H1 (cell line): ENCODE data around the gene WEE2. TPM values are rescaled to one million over a fixed set of nuclear protein-coding genes. Genes with fewer than 3 reads are reported as not detected.

Source experiments
- CTCF ChIA-PET: fragments of 300-600 bp; sonication (Branson Sonifier 250); formaldehyde crosslinking; loops from one replicate; lab custom pipeline; 2021; ENCODE audit not compliant: partially characterized antibody; lab: Charles Lee
- POLR2A ChIA-PET: fragments of 300-600 bp; sonication (Branson Sonifier 250); formaldehyde crosslinking; loops from one replicate; lab custom pipeline; 2021; ENCODE audit warnings: inconsistent platforms; ENCODE audit not compliant: partially characterized antibody; lab: Charles Lee
- DNase-seq, 2 experiments: peaks; one replicate each; pipeline versions ENCODE4 v3.0.0 to v3.0.0-alpha.2; 2010 to 2022; ENCODE audit warnings: low spot score in 2 of 2, low read depth in 1 of 2, mixed read lengths in 1 of 2
- FAIRE-seq: peaks from 2 replicates; lab custom pipeline; 2011; peaks lifted over from hg19 to GRCh38; lab: Jason Lieb, UNC
- H2AFZ ChIP-seq: 2 replicates; pipeline ENCODE4 v1.8.1; 2012; ENCODE audit warnings: low read length, inconsistent platforms
- H2AK5ac ChIP-seq: 2 replicates; pipeline ENCODE4 v1.6.1; 2013; ENCODE audit warnings: low read depth, low read length
- H2BK120ac ChIP-seq: replicated peaks from 2 replicates; pipeline ENCODE3; 2013; ENCODE audit warnings: low read depth, low read length, inconsistent platforms
- H2BK12ac ChIP-seq: 2 replicates; pipeline ENCODE4 v1.6.1; 2013; ENCODE audit warnings: low read depth, low read length
- H2BK15ac ChIP-seq: 2 replicates; pipeline ENCODE4 v1.6.1; 2013; ENCODE audit warnings: low read length
- H2BK20ac ChIP-seq: 2 replicates; pipeline ENCODE4 v1.6.1; 2013; ENCODE audit warnings: low read length
- H2BK5ac ChIP-seq: 2 replicates; pipeline ENCODE4 v1.6.1; 2013; ENCODE audit warnings: low read depth, low read length
- H3K14ac ChIP-seq: 2 replicates; pipeline ENCODE4 v1.6.1; 2013; ENCODE audit warnings: inconsistent platforms; ENCODE audit not compliant: insufficient read length
- H3K18ac ChIP-seq: 2 replicates; pipeline ENCODE4 v1.6.1; 2013; ENCODE audit warnings: low read length; ENCODE audit errors: extremely low read depth
- H3K23ac ChIP-seq: 2 replicates; pipeline ENCODE4 v1.6.1; 2013; ENCODE audit warnings: inconsistent platforms; ENCODE audit not compliant: insufficient read length
- H3K23me2 ChIP-seq: 2 replicates; pipeline ENCODE4 v1.6.1; 2013; ENCODE audit warnings: low read depth, low read length
- H3K27ac ChIP-seq: 2 replicates; pipeline ENCODE4 v1.6.1; 2011; ENCODE audit warnings: low read depth, low read length, inconsistent platforms
- H3K27me3 ChIP-seq, 4 experiments: replicated peaks in 1 of 4; 1 replicate in 1 of 4; 2 replicates in 3 of 4; pipeline versions ENCODE4 v1.6.1 to v1.8.1; 2011 to 2013; ENCODE audit warnings: low read length in 3 of 4, mild to moderate bottlenecking in 3 of 4, inconsistent platforms in 2 of 4, mixed read lengths in 2 of 4, moderate library complexity in 1 of 4; ENCODE audit not compliant: control insufficient read depth in 3 of 4, insufficient read depth in 3 of 4; ENCODE audit errors: extremely low read depth in 1 of 4
- H3K36me3 ChIP-seq, 4 experiments: 2 replicates each; pipeline versions ENCODE4 v1.6.1 to v1.8.1; 2011 to 2013; ENCODE audit warnings: mild to moderate bottlenecking in 4 of 4, low read length in 3 of 4, moderate library complexity in 2 of 4, control low read depth in 1 of 4, inconsistent platforms in 1 of 4; ENCODE audit not compliant: insufficient read depth in 4 of 4, control insufficient read depth in 2 of 4
- H3K4ac ChIP-seq: replicated peaks from 2 replicates; pipeline ENCODE3; 2013; ENCODE audit warnings: low read length, low read depth, mixed read lengths, inconsistent platforms; ENCODE audit not compliant: insufficient read length
- H3K4me1 ChIP-seq, 4 experiments: replicated peaks in 1 of 4; 1 replicate in 1 of 4; 2 replicates in 3 of 4; pipeline versions ENCODE4 v1.6.1 to v1.8.1; 2011 to 2013; ENCODE audit warnings: low read length in 3 of 4, inconsistent platforms in 2 of 4, mixed read lengths in 1 of 4; ENCODE audit not compliant: insufficient read depth in 4 of 4, control insufficient read depth in 3 of 4
- H3K4me2 ChIP-seq, 2 experiments: 2 replicates each; pipeline versions ENCODE4 v1.6.1 to v1.8.1; 2011 to 2013; ENCODE audit warnings: low read depth in 2 of 2, low read length in 2 of 2, control low read depth in 1 of 2, inconsistent platforms in 1 of 2, mild to moderate bottlenecking in 1 of 2; ENCODE audit not compliant: insufficient read depth in 1 of 2
- H3K4me3 ChIP-seq, 4 experiments: fragments of 200-600, 300-600 bp in 1 of 4; sonication (generic), shearing (Covaris generic), sonication (Bioruptor Twin) in 1 of 4; 2 replicates each; pipeline versions ENCODE4 v1.5.1 to v1.8.1; 2011 to 2016; ENCODE audit warnings: low read length in 4 of 4, low read depth in 3 of 4, control low read depth in 2 of 4, inconsistent platforms in 2 of 4, mild to moderate bottlenecking in 2 of 4, mixed read lengths in 1 of 4, moderate library complexity in 1 of 4; ENCODE audit not compliant: insufficient read depth in 2 of 4; ENCODE audit errors: extremely low read depth in 1 of 4
- H3K56ac ChIP-seq: replicated peaks from 2 replicates; pipeline ENCODE3; 2013; ENCODE audit warnings: low read depth, mild to moderate bottlenecking, mixed read lengths, low read length, inconsistent platforms; ENCODE audit not compliant: insufficient read length
- H3K79me1 ChIP-seq: 2 replicates; pipeline ENCODE4 v1.6.1; 2013; ENCODE audit warnings: low read depth, low read length, control low read depth
- H3K79me2 ChIP-seq, 2 experiments: 2 replicates each; pipeline versions ENCODE4 v1.6.1 to v1.8.1; 2012 to 2013; ENCODE audit warnings: low read length in 2 of 2, mild to moderate bottlenecking in 2 of 2, inconsistent platforms in 1 of 2; ENCODE audit not compliant: insufficient read depth in 2 of 2, control insufficient read depth in 1 of 2
- H3K9ac ChIP-seq, 4 experiments: replicated peaks in 1 of 4; 1 replicate in 1 of 4; 2 replicates in 3 of 4; pipeline versions ENCODE4 v1.6.1 to v1.8.1; 2011 to 2013; ENCODE audit warnings: low read depth in 3 of 4, low read length in 3 of 4, control low read depth in 2 of 4, mild to moderate bottlenecking in 2 of 4, moderate library complexity in 2 of 4, inconsistent platforms in 1 of 4; ENCODE audit errors: extremely low read depth in 1 of 4
- H3K9me3 ChIP-seq, 2 experiments: 2 replicates each; pipeline versions ENCODE4 v1.6.1 to v1.8.1; 2012 to 2013; ENCODE audit warnings: mild to moderate bottlenecking in 2 of 2, moderate library complexity in 2 of 2, control low read depth in 1 of 2, inconsistent platforms in 1 of 2, low read depth in 1 of 2, low read length in 1 of 2, mixed read lengths in 1 of 2; ENCODE audit not compliant: insufficient read depth in 2 of 2
- H4K20me1 ChIP-seq, 2 experiments: replicated peaks in 1 of 2; 2 replicates each; pipeline versions ENCODE3 to v1.8.1; 2011 to 2013; ENCODE audit warnings: inconsistent platforms in 2 of 2, low read length in 2 of 2, mild to moderate bottlenecking in 1 of 2; ENCODE audit not compliant: insufficient read depth in 2 of 2, control insufficient read depth in 1 of 2
- H4K5ac ChIP-seq: 2 replicates; pipeline ENCODE4 v1.6.1; 2013; ENCODE audit warnings: low read length, low read depth, mixed read lengths, inconsistent platforms; ENCODE audit not compliant: insufficient read length
- H4K8ac ChIP-seq: 2 replicates; pipeline ENCODE4 v1.8.0; 2013; ENCODE audit warnings: mild to moderate bottlenecking, moderate library complexity, low read length, inconsistent platforms; ENCODE audit not compliant: insufficient read depth; ENCODE audit errors: extremely low read depth
- H4K91ac ChIP-seq: replicated peaks from 2 replicates; pipeline ENCODE3; 2013; ENCODE audit warnings: low read length, mixed read lengths, inconsistent platforms; ENCODE audit not compliant: insufficient read length
- ATF3 ChIP-seq: IDR thresholded peaks from 2 replicates; pipeline ENCODE4 v1.6.1; 2011; ENCODE audit warnings: low read depth, mild to moderate bottlenecking, low read length; ENCODE audit not compliant: insufficient read depth
- GTF2F1 ChIP-seq: IDR thresholded peaks from 2 replicates; pipeline ENCODE4 v1.6.1; 2012; ENCODE audit warnings: low read depth, low read length, improper control_type of control experiment, borderline replicate concordance
- HDAC2 ChIP-seq, 2 experiments: fragments of 300-600 bp in 1 of 2; sonication (generic) in 1 of 2; IDR thresholded peaks; 2 replicates each; pipeline ENCODE4 v1.6.1; 2011 to 2012; ENCODE audit warnings: low read depth in 2 of 2, low read length in 2 of 2, mild to moderate bottlenecking in 2 of 2, moderate library complexity in 2 of 2, borderline replicate concordance in 1 of 2, inconsistent platforms in 1 of 2
- NRF1 ChIP-seq: IDR thresholded peaks from 2 replicates; pipeline ENCODE4 v1.6.1; 2011; ENCODE audit warnings: mild to moderate bottlenecking, low read depth, low read length, improper control_type of control experiment
- RAD21 ChIP-seq, 2 experiments: IDR thresholded peaks in 1 of 2; conservative IDR thresholded peaks in 1 of 2; 2 replicates each; pipeline ENCODE4 v1.6.1; 2011; ENCODE audit warnings: low read depth in 2 of 2, low read length in 2 of 2, improper control_type of control experiment in 1 of 2, inconsistent platforms in 1 of 2, mild to moderate bottlenecking in 1 of 2, moderate library complexity in 1 of 2
- SP1 ChIP-seq: IDR thresholded peaks from 2 replicates; pipeline ENCODE4 v1.6.1; 2011; ENCODE audit warnings: low read depth, low read length
- TEAD4 ChIP-seq: IDR thresholded peaks from 2 replicates; pipeline ENCODE4 v1.6.1; 2012; ENCODE audit warnings: low read depth, low read length, inconsistent platforms, mixed read lengths
- WGBS, 2 experiments: shearing (Covaris generic) in 1 of 2; methylation state at CpG; one replicate each; pipeline versions ENCODE4 v1.1.6 to v1.1.7; 2013 to 2015; ENCODE audit warnings: low lambda C conversion rate in 2 of 2, mixed read lengths in 2 of 2, inconsistent platforms in 1 of 2, low coverage in 1 of 2, missing lambda C conversion rate in 1 of 2; ENCODE audit not compliant: insufficient replicate concordance in 2 of 2, insufficient coverage in 1 of 2, insufficient read length in 1 of 2; ENCODE audit errors: extremely low coverage in 1 of 2, missing lambda C conversion rate in 1 of 2; 5-methylcytosine and 5-hydroxymethylcytosine counted together
- polyA plus RNA-seq, 7 experiments: library from polyadenylated mRNA; depleted of rRNA in 3 of 7; stranded (reverse) in 5 of 7; unstranded in 2 of 7; fragments of >200 nt in 5 of 7; fragments of 200-250 nt in 2 of 7; gene quantifications; 1 replicate in 5 of 7; 2 replicates in 1 of 7; 4 replicates in 1 of 7; pipeline versions ENCODE4 v1.2.1 to v1.2.3, GENCODE V29; 2011 to 2013; ENCODE audit warnings: missing spikeins in 2 of 7, mixed read lengths in 2 of 7
- total RNA-seq: library from RNA; stranded (reverse); fragmentation: NEBNext Ultra II Directional; extraction: Animal tissue kit (Norgen Biotek cat#: 25700); gene quantifications from 2 replicates; pipeline ENCODE4 v1.2.1, GENCODE V29; 2021

The WEE2 gene
- total and polyA plus RNA-seq, 2 of the 8 experiments (the other 6 are each of a cell fraction or from before 2014, with no cell fraction given), result 0.02 TPM; not detected in 1

- Histone ChIP-seq H4K20me1 (peaks cover 0 to 2% of the 10 kb centered on the region in 2 experiments), H3K14ac (no peak overlapping the region), H3K79me2 (peaks cover 4 to 39% of the 10 kb centered on the region in 2 experiments), H2AK5ac (no peak overlapping the region)
- TF ChIP-seq ATF3 (no peak), TEAD4 (no peak), SP1 (no peak), NRF1 (no peak), HDAC2 (IDR thresholded peaks at IDR 0.05; ENCODE audit: borderline replicate concordance in 1 of 2, low read depth in 2 of 2, low read length in 2 of 2) (no peak), RAD21 (IDR thresholded peaks at IDR 0.05 in 1 of 2, conservative IDR thresholded peaks at IDR 0.05 in 1 of 2; ENCODE audit: low read depth in 2 of 2, low read length in 2 of 2) (no peak), GTF2F1 (no peak)
- TF ChIP-seq, all 59 proteins: peak for 0
- Histone ChIP-seq H3K79me1 (peaks cover 4% of the 10 kb centered on the region; the same call in 1 of the 2 replicates), H2BK12ac (no peak overlapping the region), H3K27me3 (no peaks in the 10 kb centered on the region), H3K4me3 (no peak overlapping the region), H3K56ac (no peak overlapping the region), H4K91ac (no peak overlapping the region), H3K9me3 (no peaks in the 10 kb centered on the region), H2AFZ (no peak overlapping the region), H2BK5ac (no peak overlapping the region), H4K5ac (no peak overlapping the region), H3K27ac (no peak overlapping the region), H3K4me1 (peaks cover 0 to 4% (median 2%) of the 10 kb centered on the region in 4 experiments; a peak in 3 of 7 replicates), H4K8ac (no peak overlapping the region), H3K4me2 (no peak overlapping the region), H2BK15ac (no peak overlapping the region), H2BK20ac (no peak overlapping the region), H2BK120ac (no peak overlapping the region), H3K23ac (no peak overlapping the region), H3K18ac (no peak overlapping the region), H3K23me2 (peaks cover 2% of the 10 kb centered on the region; the same call in 1 of the 2 replicates), H3K9ac (no peak overlapping the region), H3K36me3 (peaks cover 31 to 78% (median 55%) of the 10 kb centered on the region in 4 experiments), H3K4ac (no peak overlapping the region)
- ChIA-PET POLR2A (interaction anchor here (0.8 to 1.4 kb wide), 5 partner anchors 9 to 63 kb away, joined by 3 to 4 read pairs (median 3); no protein-coding TSS in a partner anchor), CTCF (interaction anchor here (0.6 to 1.5 kb wide), 4 partner anchors 8 to 203 kb away, joined by 3 to 8 read pairs (median 4); no protein-coding TSS in a partner anchor)
- DNase-seq (no peak), FAIRE-seq (no peak)
- 97% methylated on average over 1 of the region's 1 CpG; no CpG with 5 or more reads in 1 of the 2 experiments for WGBS, 2 experiments
Measured at GRCh38 chr7:141742229-141742628, 34.1 kb downstream of the WEE2 start.
